Ovary (tissue), 3 donors: ENCODE measurements around the gene EYA2.

Experiments
- EP300 ChIP-seq: sonication (generic); formaldehyde crosslinking; IDR thresholded peaks from one replicate; pipeline ENCODE4 v1.6.1; 2017; ENCODE audit warnings: antibody characterized with exemption
- POLR2A ChIP-seq: fragments of 450-650 bp; IDR thresholded peaks from one replicate; pipeline ENCODE4 v1.6.1; 2017; ENCODE audit warnings: antibody characterized with exemption, mild to moderate bottlenecking, moderate library complexity
- TF ChIP-seq, protein P1 (sequence below), 3 donors: fragments of 450-650 bp in 2 of 3; fragments of 200-600 bp in 1 of 3; IDR thresholded peaks; one replicate each; pipeline versions ENCODE4 v1.5.1 to v1.8.0; 2016 to 2022; ENCODE audit warnings: antibody characterized with exemption in 3 of 3, mild to moderate bottlenecking in 1 of 3
- donor health status: DM: no; HTN: no; CAD: no.

DNA sequence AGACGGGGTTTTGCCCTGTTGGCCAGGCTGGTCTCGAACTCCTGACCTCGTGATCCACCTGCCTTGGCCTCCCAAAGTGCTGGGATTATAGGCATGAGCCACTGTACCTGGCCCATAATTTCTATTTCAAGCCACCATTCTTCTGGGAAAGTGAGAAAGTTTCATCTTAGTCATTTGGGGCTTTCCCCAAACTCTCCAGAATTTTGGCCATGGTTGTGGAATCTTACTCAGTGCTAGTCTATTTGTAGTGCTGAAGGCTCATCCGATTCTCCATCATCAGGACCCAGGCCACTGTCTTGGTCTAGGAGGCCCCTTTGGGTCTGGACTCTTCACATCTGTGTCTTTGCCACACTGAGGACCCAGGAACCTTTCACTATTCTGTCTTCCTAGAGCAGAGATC lies 164.9 kb downstream of the EYA2 start:
- TF ChIP-seq, protein P1, sequence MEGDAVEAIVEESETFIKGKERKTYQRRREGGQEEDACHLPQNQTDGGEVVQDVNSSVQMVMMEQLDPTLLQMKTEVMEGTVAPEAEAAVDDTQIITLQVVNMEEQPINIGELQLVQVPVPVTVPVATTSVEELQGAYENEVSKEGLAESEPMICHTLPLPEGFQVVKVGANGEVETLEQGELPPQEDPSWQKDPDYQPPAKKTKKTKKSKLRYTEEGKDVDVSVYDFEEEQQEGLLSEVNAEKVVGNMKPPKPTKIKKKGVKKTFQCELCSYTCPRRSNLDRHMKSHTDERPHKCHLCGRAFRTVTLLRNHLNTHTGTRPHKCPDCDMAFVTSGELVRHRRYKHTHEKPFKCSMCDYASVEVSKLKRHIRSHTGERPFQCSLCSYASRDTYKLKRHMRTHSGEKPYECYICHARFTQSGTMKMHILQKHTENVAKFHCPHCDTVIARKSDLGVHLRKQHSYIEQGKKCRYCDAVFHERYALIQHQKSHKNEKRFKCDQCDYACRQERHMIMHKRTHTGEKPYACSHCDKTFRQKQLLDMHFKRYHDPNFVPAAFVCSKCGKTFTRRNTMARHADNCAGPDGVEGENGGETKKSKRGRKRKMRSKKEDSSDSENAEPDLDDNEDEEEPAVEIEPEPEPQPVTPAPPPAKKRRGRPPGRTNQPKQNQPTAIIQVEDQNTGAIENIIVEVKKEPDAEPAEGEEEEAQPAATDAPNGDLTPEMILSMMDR (IDR thresholded peaks at IDR 0.05): no peak
- TF ChIP-seq EP300: no peak
- TF ChIP-seq POLR2A: no peak
